HG03378 (cell line): ENCODE measurements around the gene DOCK1.

ENCODE experiments used
- ATAC-seq: cut with Tn5 transposase; IDR thresholded peaks from one replicate; pipeline ENCODE4 v1.9.1; 2021; ENCODE audit warnings: mild to moderate bottlenecking, moderate library complexity; ENCODE audit not compliant: unreplicated experiment

Gene DOCK1

GRCh38 chr10:127485153-127485857 is 580.1 kb downstream of the DOCK1 start:
- no peak for ATAC-seq

GRCh38 chr10:127486355-127486754 is 581.1 kb downstream of the DOCK1 start:
- ATAC-seq = no peak

GRCh38 chr10:127492607-127493250 is 587.5 kb downstream of the DOCK1 start:
- no peak for ATAC-seq

GRCh38 chr10:127496035-127496434 is 590.8 kb downstream of the DOCK1 start:
- ATAC-seq = no peak

GRCh38 chr10:127497685-127498084 is 592.5 kb downstream of the DOCK1 start:
- ATAC-seq = no peak

GRCh38 chr10:127498087-127498486 is 592.9 kb downstream of the DOCK1 start:
- ATAC-seq = no peak

- no peak for ATAC-seq
These were observed 594.9 kb downstream of the DOCK1 start for GRCh38 chr10:127500127-127500526.
